ENCODE data around the gene ZNF438.

ZNF438 gene

DNA sequence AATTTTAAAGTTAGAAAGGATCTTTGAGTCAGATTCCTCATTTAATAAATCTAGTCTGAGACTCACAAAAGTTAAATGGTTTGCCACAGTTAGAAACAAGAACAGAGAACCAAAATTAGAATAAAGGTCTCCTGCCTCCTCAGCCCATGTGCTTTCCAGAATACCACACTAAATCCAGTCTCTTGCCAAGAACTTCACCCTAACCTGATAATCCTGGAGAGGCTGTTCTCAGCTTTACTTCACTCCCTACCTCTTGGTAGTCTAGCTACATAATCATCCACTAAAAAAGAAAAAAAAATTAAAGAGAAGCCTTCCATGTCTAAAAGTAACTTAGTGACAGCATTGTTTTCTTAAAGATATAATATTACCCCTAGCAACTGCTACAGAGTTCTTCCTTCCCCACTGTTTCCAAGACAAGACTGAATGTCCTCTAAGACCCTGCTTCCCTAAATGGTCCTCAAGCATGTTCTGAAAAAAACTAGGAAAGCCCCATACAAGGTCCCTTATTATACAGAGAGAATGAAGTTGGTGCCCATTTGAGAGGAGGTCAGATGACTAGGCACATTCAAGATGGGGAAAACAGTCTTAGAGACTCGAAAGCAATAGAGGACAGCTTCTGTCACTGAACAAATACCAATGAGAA lies 56.8 kb downstream of the ZNF438 start:
- no peaks in the 10 kb centered on the region for H3K4me1 ChIP-seq (ENCODE audit: control insufficient read depth, low read length)
- H3K79me2 ChIP-seq (ENCODE audit: control insufficient read depth, low read length), result no peaks in the 10 kb centered on the region
- H3K36me3 ChIP-seq (ENCODE audit: control insufficient read depth, low read length), result no peaks in the 10 kb centered on the region
- H3K9me3 ChIP-seq (ENCODE audit: control insufficient read depth, insufficient read depth, low read length), result no peaks in the 10 kb centered on the region; the same call in 1 of the 2 replicates
- H3K4me3 ChIP-seq (ENCODE audit: low read length), result no peak overlapping the region
- H4K20me1 ChIP-seq (ENCODE audit: control insufficient read depth, insufficient read depth, low read depth, low read length), result no peaks in the 10 kb centered on the region
- no peak overlapping the region for H3K4me2 ChIP-seq (ENCODE audit: low read length)
- peaks cover 6% of the 10 kb centered on the region; the same call in 1 of the 2 replicates for H3K27me3 ChIP-seq (ENCODE audit: control insufficient read depth, low read length)
- no peak overlapping the region for H3K27ac ChIP-seq (ENCODE audit: low read depth, low read length)
- H3K9me2 ChIP-seq (replicated peaks; ENCODE audit: control insufficient read depth, low read length), result no peaks in the 10 kb centered on the region
- TF ChIP-seq EZH2phosphoT487 (IDR thresholded peaks at IDR 0.05; ENCODE audit: borderline replicate concordance, low read length) (no peak), CTCF (IDR thresholded peaks at IDR 0.05; ENCODE audit: low read depth, low read length, poor library complexity, severe bottlenecking) (no peak)
- no peaks in the 10 kb centered on the region for H3F3A ChIP-seq (ENCODE audit: control insufficient read depth, insufficient read depth)

DNA sequence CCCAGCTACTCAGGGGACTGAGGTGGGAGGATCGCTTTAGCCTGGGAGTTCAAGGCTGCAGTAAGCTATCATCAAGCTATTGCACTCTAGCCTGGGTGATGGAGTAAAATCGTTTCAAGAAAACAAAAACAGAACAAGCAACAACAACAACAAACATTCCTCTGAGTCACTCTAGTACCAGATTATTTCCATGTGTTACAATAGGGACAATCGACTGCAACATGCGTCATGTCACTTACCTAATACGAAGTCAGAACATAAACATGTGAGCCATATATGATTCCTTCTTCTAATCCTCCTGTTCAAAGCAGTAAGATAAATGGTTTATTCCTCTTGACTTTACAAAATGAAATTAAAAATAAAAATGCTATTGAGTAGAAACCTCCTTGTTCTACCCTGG lies 57.3 kb downstream of the ZNF438 start:
- no peak overlapping the region for H3K4me3 ChIP-seq (ENCODE audit: low read length)
- no peaks in the 10 kb centered on the region for H3K79me2 ChIP-seq (ENCODE audit: control insufficient read depth, low read length)
- H3K9me3 ChIP-seq (ENCODE audit: control insufficient read depth, insufficient read depth, low read length), result no peaks in the 10 kb centered on the region
- no peak overlapping the region for H3K4me2 ChIP-seq (ENCODE audit: low read length)
- H3K4me1 ChIP-seq (ENCODE audit: control insufficient read depth, low read length), result no peaks in the 10 kb centered on the region
- no peak for TF ChIP-seq EZH2phosphoT487 (IDR thresholded peaks at IDR 0.05; ENCODE audit: borderline replicate concordance, low read length)
- no peak for TF ChIP-seq CTCF (IDR thresholded peaks at IDR 0.05; ENCODE audit: low read depth, low read length, poor library complexity, severe bottlenecking)
- no peaks in the 10 kb centered on the region for H3K36me3 ChIP-seq (ENCODE audit: control insufficient read depth, low read length)
- no peaks in the 10 kb centered on the region for H3F3A ChIP-seq (ENCODE audit: control insufficient read depth, insufficient read depth)
- no peak overlapping the region for H3K27ac ChIP-seq (ENCODE audit: low read depth, low read length)
- H4K20me1 ChIP-seq (ENCODE audit: control insufficient read depth, insufficient read depth, low read depth, low read length), result no peaks in the 10 kb centered on the region
- H3K9me2 ChIP-seq (replicated peaks; ENCODE audit: control insufficient read depth, low read length), result no peaks in the 10 kb centered on the region
- peaks cover 6% of the 10 kb centered on the region; the same call in 1 of the 2 replicates for H3K27me3 ChIP-seq (ENCODE audit: control insufficient read depth, low read length)

- no peaks in the 10 kb centered on the region for H3K79me2 ChIP-seq (ENCODE audit: control insufficient read depth, low read length)
- TF ChIP-seq EZH2phosphoT487 (IDR thresholded peaks at IDR 0.05; ENCODE audit: borderline replicate concordance, low read length) (no peak), CTCF (IDR thresholded peaks at IDR 0.05; ENCODE audit: low read depth, low read length, poor library complexity, severe bottlenecking) (no peak)
- no peak overlapping the region for H3K4me3 ChIP-seq (ENCODE audit: low read length)
- H3K27me3 ChIP-seq (ENCODE audit: control insufficient read depth, low read length), result peaks cover 6% of the 10 kb centered on the region; the same call in 1 of the 2 replicates
- H3K36me3 ChIP-seq (ENCODE audit: control insufficient read depth, low read length), result no peaks in the 10 kb centered on the region
- no peaks in the 10 kb centered on the region for H3F3A ChIP-seq (ENCODE audit: control insufficient read depth, insufficient read depth)
- no peaks in the 10 kb centered on the region for H3K9me2 ChIP-seq (replicated peaks; ENCODE audit: control insufficient read depth, low read length)
- H3K4me1 ChIP-seq (ENCODE audit: control insufficient read depth, low read length), result no peaks in the 10 kb centered on the region
- no peak overlapping the region for H3K27ac ChIP-seq (ENCODE audit: low read depth, low read length)
- no peaks in the 10 kb centered on the region for H4K20me1 ChIP-seq (ENCODE audit: control insufficient read depth, insufficient read depth, low read depth, low read length)
- H3K9me3 ChIP-seq (ENCODE audit: control insufficient read depth, insufficient read depth, low read length), result no peaks in the 10 kb centered on the region
- no peak overlapping the region for H3K4me2 ChIP-seq (ENCODE audit: low read length)
Measured at GRCh38 chr10:30973737-30974136, 57.9 kb downstream of the ZNF438 start.

All from DOHH2 (cell line).